Upper lobe of right lung (tissue), 1 donor: ENCODE data around the gene FBXO34. TPM values are rescaled to one million over a fixed set of nuclear protein-coding genes. Genes with fewer than 3 reads are reported as not detected.
A peak's percentile ranks its signal among the peaks of the same experiment; 100 is the strongest.

Source experiments
- ATAC-seq: fragments of 200-7000 bp; cut with Tn5 transposase; one replicate; pipeline ENCODE4 v1.9.1; 2020; ENCODE audit warnings: mild to moderate bottlenecking, moderate library complexity
- DNase-seq: peaks from one replicate; pipeline ENCODE4 v3.0.0-alpha.2; 2020
- H3K27ac ChIP-seq: fragments of 200-600 bp; one replicate; pipeline ENCODE4 v1.8.0; 2022
- H3K27me3 ChIP-seq: fragments of 200-600 bp; one replicate; pipeline ENCODE4 v1.8.0; 2022; ENCODE audit warnings: mild to moderate bottlenecking
- H3K36me3 ChIP-seq: fragments of 200-600 bp; one replicate; pipeline ENCODE4 v1.8.0; 2022
- H3K4me1 ChIP-seq: fragments of 200-600 bp; one replicate; pipeline ENCODE4 v1.8.0; 2022
- H3K4me3 ChIP-seq: fragments of 200-600 bp; one replicate; pipeline ENCODE4 v1.8.0; 2022; ENCODE audit warnings: mild to moderate bottlenecking
- H3K9me3 ChIP-seq: fragments of 200-600 bp; one replicate; pipeline ENCODE4 v1.8.0; 2022
- intact Hi-C: fragments of 100-400 bp; cut with DNase I; formaldehyde crosslinking; loops from one replicate; pipeline ENCODE4 v1.11.0; 2022
- total RNA-seq: library from RNA; stranded (reverse); fragmentation: NEBNext Ultra II Directional; extraction: Animal tissue kit (Norgen Biotek cat#: 25700); gene quantifications from one replicate; pipeline ENCODE4 v1.2.1, GENCODE V29; 2021
- TF ChIP-seq, protein P1 (sequence below): fragments of 200-600 bp; IDR thresholded peaks from one replicate; pipeline ENCODE4 v1.8.0; 2022; ENCODE audit warnings: antibody characterized with exemption
- donor health status: DM: no; HTN: yes; CAD: no; lungs with severe emphysema.

The FBXO34 gene
- total RNA-seq, 1 donor from 2014 or later = 29.2 TPM

DNA sequence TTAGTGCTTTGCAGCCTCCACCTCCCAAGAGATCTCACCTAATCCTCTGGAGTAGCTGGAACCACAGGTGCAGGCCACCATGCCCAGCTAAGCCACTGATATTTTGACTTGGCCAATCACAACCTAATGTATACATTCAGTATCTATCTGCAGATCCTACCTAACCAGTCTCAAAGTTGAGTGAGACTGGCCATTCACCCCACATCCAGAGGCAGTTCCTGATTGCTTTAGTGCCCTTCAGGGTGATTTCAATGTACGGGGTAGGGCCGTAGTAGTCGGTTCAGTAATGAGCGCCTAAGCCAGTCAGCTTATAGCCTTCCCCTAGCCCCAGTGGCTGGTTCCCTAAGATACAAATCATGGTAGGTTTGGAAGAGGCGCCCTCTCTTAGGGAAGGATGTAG, 27.4 kb upstream of the FBXO34 start:
- no peak overlapping the region for H3K4me3 ChIP-seq
- ATAC-seq = no peak
- no peak for DNase-seq
- TF ChIP-seq, protein P1, sequence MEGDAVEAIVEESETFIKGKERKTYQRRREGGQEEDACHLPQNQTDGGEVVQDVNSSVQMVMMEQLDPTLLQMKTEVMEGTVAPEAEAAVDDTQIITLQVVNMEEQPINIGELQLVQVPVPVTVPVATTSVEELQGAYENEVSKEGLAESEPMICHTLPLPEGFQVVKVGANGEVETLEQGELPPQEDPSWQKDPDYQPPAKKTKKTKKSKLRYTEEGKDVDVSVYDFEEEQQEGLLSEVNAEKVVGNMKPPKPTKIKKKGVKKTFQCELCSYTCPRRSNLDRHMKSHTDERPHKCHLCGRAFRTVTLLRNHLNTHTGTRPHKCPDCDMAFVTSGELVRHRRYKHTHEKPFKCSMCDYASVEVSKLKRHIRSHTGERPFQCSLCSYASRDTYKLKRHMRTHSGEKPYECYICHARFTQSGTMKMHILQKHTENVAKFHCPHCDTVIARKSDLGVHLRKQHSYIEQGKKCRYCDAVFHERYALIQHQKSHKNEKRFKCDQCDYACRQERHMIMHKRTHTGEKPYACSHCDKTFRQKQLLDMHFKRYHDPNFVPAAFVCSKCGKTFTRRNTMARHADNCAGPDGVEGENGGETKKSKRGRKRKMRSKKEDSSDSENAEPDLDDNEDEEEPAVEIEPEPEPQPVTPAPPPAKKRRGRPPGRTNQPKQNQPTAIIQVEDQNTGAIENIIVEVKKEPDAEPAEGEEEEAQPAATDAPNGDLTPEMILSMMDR = no peak
- H3K9me3 ChIP-seq = no peaks in the 10 kb centered on the region
- H3K36me3 ChIP-seq = no peaks in the 10 kb centered on the region
- intact Hi-C loops = no loop called here
- no peaks in the 10 kb centered on the region for H3K4me1 ChIP-seq
- H3K27ac ChIP-seq = no peak overlapping the region
- peaks cover 6% of the 10 kb centered on the region for H3K27me3 ChIP-seq

DNA sequence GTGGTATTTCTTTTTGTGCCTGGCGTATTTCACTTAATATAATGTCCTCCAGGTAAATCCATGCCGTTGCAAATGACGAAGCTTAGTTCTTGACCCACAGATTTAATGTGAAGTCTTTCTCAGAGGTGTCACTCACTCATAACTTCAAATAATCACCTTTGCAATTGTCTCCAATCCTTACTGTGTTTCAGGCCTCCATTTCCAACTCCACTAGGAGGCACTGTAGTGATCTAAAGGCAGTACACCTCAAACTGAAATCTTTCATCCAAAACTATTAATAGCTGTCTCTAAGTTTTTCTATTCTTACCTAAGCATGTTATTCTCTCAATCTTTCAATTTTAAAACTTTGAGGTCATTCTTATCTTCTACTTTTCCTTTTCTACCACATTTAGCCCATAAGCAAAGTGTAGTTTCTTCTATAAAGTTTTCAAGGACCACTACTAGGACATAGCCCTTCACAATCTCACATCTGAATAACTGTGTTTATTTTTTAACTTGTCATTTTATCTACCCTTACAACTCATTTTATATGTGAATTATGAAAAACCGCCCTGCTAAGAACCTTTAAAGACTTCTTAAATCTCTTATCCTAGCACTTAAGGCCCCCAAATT, 25.5 kb upstream of the FBXO34 start:
- TF ChIP-seq, protein P1 = peak; percentile 63
- Histone ChIP-seq H3K27ac (no peak overlapping the region), H3K4me1 (no peaks in the 10 kb centered on the region), H3K4me3 (no peak overlapping the region), H3K9me3 (no peaks in the 10 kb centered on the region), H3K27me3 (peaks cover 1% of the 10 kb centered on the region), H3K36me3 (no peaks in the 10 kb centered on the region)
- intact Hi-C loops = no loop called here
- ATAC-seq (peak; percentile 76), DNase-seq (no peak)

DNA sequence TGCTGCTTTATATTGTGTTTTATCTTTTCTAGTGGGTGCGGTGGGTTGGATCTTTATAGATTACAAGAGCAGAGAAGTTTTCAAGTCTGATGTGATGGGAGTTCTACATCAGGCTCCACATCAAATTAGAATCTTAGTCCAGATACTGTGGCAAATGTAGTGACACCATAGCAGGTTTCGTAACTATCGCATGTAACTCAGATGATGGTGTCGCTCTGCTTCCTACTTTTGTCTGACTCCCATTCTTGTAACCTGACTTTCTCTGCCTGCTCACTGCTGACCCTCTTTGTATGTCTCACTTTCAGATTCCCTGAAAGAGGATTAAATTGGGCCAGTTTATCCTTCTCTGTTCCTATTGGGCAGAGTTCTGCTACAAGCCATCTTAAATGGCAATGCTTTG, 22.8 kb upstream of the FBXO34 start:
- intact Hi-C loops = no loop called here
- Histone ChIP-seq H3K27ac (no peak overlapping the region), H3K36me3 (no peaks in the 10 kb centered on the region), H3K27me3 (no peaks in the 10 kb centered on the region), H3K4me1 (no peaks in the 10 kb centered on the region), H3K4me3 (no peak overlapping the region), H3K9me3 (no peaks in the 10 kb centered on the region)
- DNase-seq (no peak), ATAC-seq (no peak)
- TF ChIP-seq, protein P1 = no peak

DNA sequence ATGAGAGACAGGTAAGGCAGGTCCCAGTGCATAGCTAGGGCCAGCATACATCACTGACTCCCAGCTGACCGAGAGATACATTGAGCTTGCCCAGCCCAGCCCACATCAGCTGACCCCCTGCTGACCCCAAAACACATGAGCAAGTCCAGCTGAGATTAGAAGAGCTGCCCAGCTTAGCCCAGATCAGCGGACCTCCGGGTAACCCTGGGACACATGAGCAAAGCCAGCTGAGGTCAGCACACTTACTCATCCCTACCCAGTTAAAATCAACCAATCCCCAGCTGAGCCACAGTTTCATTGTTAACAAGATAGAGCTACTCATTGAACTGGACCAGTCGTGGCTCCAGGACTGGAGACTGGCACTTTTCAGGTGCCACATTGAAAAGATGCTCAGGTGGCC, 21.8 kb upstream of the FBXO34 start:
- no peak for ATAC-seq

DNA sequence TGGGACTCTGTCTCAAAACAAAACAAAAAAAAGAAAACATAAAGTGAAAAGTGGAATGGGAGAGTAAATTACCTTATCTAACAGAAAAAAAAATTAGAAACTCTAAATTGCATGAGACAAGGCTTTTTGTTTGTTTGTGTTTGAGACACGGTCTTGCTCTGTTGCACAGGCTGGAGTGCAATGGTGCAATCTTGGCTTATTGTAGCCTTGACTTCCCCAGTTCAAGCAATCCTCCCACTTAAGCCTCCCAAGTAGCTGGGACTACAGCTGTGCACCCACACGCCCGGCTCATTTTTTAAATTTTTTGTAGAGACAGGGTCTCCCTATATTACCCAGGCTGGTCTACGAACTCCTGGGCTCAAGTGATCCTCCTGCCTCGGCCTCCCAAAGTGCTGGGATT, 17.9 kb upstream of the FBXO34 start:
- Histone ChIP-seq H3K36me3 (no peaks in the 10 kb centered on the region), H3K27me3 (no peaks in the 10 kb centered on the region), H3K9me3 (no peaks in the 10 kb centered on the region), H3K4me1 (no peaks in the 10 kb centered on the region), H3K27ac (no peak overlapping the region), H3K4me3 (no peak overlapping the region)
- DNase-seq (no peak), ATAC-seq (no peak)
- intact Hi-C loops = no loop called here
- TF ChIP-seq, protein P1 = no peak

More for the DNA sequence above, 21.8 kb upstream of the FBXO34 start:
- Histone ChIP-seq H3K36me3 (no peaks in the 10 kb centered on the region), H3K27ac (no peak overlapping the region), H3K9me3 (no peaks in the 10 kb centered on the region), H3K27me3 (no peaks in the 10 kb centered on the region), H3K4me1 (no peaks in the 10 kb centered on the region), H3K4me3 (no peak overlapping the region)
- no peak for DNase-seq
- TF ChIP-seq, protein P1 = no peak
- intact Hi-C loops = no loop called here

DNA sequence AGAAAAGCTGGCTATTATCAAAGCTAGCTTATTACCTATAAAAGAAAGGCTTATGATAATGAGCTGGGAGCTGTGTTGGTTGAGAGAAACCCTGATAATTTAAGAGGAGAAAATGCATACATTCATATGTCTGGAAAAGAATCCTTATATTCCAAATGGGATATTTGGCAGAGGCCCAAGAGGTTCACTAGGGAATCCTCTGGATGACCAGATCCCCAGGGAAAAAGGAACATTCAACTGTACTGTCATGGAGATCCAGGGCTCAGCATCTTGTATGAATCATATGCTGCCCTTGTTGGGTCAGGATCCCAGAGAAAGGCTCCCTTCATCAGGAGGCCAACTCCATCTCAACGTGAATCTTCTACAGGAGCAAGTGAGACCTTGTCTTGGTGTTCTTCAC, 16.6 kb upstream of the FBXO34 start:
- H3K9me3 ChIP-seq = no peaks in the 10 kb centered on the region
- ATAC-seq = no peak
- H3K4me3 ChIP-seq = no peak overlapping the region
- no peaks in the 10 kb centered on the region for H3K4me1 ChIP-seq
- H3K36me3 ChIP-seq = no peaks in the 10 kb centered on the region
- no peak for DNase-seq
- TF ChIP-seq, protein P1 = no peak
- no peak overlapping the region for H3K27ac ChIP-seq
- H3K27me3 ChIP-seq = no peaks in the 10 kb centered on the region
- intact Hi-C loops = no loop called here
